Urinary bladder (tissue), 4 donors: ENCODE data around the gene PDE4A. TPM values are rescaled to one million over a fixed set of nuclear protein-coding genes. Genes with fewer than 3 reads are reported as not detected.

Experiments
- DNase-seq: peaks from one replicate; pipeline ENCODE4 v3.0.0-alpha.2; 2015; ENCODE audit errors: extremely low spot score
- H3K27ac ChIP-seq: one replicate; pipeline ENCODE4 v1.5.1; 2013; ENCODE audit warnings: low read depth, mild to moderate bottlenecking, moderate library complexity
- H3K36me3 ChIP-seq: one replicate; pipeline ENCODE4 v1.6.1; 2013; ENCODE audit warnings: mild to moderate bottlenecking, moderate library complexity; ENCODE audit not compliant: insufficient read depth
- H3K4me1 ChIP-seq: one replicate; pipeline ENCODE4 v1.6.1; 2013; ENCODE audit warnings: mild to moderate bottlenecking, moderate library complexity; ENCODE audit not compliant: insufficient read depth
- H3K4me3 ChIP-seq: one replicate; pipeline ENCODE4 v1.5.1; 2013; ENCODE audit warnings: low read depth, low read length
- WGBS: extraction: QIAGEN DNeasy Blood & Tissue Kit; methylation state at CpG from one replicate; pipeline ENCODE4 v1.1.7; 2013; 5-methylcytosine and 5-hydroxymethylcytosine counted together
- polyA plus RNA-seq: library from polyadenylated mRNA; stranded (reverse); fragments of 200-250 nt; gene quantifications from one replicate; pipeline ENCODE4 v1.2.3, GENCODE V29; 2013
- total RNA-seq: library from RNA; depleted of rRNA; stranded (reverse); fragments of >200 nt; gene quantifications from one replicate; pipeline ENCODE4 v1.2.3, GENCODE V29; 2014
- donor health status: healthy with polysubstance abuse.
- donor health status: healthy.

PDE4A gene
- total and polyA plus RNA-seq, 2 donors, result 5.6 to 18.6 TPM

DNA sequence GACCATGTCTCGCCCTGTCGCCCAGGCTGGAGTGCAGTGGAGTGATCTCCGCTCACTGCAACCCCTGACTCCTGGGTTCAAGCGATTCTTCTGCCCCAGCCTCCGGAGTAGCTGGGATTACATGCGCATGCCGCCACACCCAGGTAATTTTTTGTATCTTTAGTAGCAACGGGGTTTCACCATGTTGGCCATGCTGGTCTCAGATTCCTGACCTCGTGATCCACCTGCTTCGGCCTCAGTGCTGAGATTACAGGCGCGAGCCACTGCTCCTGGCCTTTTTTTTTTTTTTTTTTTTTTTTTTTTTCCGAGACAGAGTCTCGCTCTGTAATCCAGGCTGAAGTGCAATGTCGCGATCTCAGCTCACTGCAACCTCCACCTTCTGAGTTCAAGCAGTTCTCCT, 87.7 kb downstream of the PDE4A start:
- no peak overlapping the region for H3K4me3 ChIP-seq
- no peak overlapping the region for H3K27ac ChIP-seq
- no peaks in the 10 kb centered on the region for H3K4me1 ChIP-seq
- no peak for DNase-seq
- H3K36me3 ChIP-seq, result no peaks in the 10 kb centered on the region
- 87% methylated on average over 16 of the region's 16 CpGs for WGBS

DNA sequence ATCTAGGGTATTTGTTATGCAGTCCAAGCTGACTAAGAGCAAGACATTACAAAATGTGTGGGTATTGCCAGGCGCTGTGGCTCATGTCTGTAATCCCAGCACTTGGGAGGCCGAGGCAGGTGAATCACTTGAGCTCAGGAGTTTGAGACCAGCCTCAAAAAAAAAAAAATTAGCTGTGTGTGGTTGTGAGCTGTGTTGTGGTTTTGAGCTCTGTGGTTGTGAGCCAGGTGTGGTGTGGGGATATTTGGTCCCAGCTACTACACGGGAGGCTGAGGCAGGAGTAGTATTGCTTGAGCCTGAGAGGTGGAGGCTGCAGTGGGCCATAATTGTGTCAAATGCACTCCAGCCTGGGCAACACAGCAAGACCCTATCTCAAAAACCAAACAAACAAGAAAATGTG, 88.4 kb downstream of the PDE4A start:
- Histone ChIP-seq H3K4me3 (no peak overlapping the region), H3K4me1 (no peaks in the 10 kb centered on the region), H3K36me3 (no peaks in the 10 kb centered on the region), H3K27ac (no peak overlapping the region)
- DNase-seq, result no peak
- WGBS, result 88% methylated on average over 3 of the region's 3 CpGs

DNA sequence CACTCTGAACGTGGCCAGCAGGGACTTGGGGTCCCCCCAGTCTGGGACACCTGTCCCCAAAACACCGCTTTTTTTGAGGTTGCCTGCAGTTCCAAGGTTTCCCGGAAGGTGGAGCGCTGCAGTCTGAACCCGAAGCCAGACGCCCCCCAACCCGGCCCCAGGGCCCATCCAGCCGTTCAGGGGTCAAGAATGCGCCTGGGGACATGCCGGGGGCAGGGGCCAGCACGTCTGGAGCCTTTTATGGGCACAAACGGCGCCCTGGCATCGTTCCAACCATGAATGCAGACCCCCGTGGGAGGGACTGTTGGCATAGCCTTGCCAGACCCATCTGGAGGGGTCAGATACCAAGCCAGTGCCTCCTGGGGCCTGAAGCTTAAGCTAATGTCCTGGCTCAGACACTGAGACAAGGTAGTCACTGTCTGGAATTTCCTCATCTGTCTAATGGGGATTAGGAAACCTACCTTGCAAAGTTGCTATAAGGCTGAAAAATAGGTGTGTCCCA, 90.0 kb downstream of the PDE4A start:
- WGBS, result 5% methylated on average over 15 of the region's 15 CpGs
- no peak for DNase-seq
- Histone ChIP-seq H3K27ac (no peak overlapping the region), H3K4me3 (no peak overlapping the region), H3K4me1 (no peaks in the 10 kb centered on the region), H3K36me3 (no peaks in the 10 kb centered on the region)

DNA sequence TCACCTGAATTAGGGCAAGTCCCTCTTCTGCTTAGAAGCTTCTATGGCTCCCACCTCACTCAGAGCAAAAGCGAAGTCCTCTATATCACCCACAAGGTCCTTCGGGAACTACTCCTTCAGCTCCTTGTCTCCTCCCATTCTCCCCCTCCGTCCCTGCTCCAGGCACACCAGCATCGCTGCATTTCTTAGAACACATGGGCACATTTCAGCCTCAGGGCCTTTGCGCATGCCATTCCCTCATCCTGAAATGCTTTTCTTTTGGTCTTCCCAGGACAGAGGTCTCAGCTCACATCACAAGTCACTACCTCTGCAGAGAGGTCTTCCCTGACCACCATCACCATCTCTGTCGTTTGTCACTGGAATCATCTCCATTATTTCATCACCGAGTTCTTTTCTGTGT, 92.9 kb downstream of the PDE4A start:
- no peak for DNase-seq
- Histone ChIP-seq H3K36me3 (no peaks in the 10 kb centered on the region), H3K27ac (no peak overlapping the region), H3K4me3 (no peak overlapping the region), H3K4me1 (peaks cover 2% of the 10 kb centered on the region)
- WGBS, result 82% methylated on average over 7 of the region's 7 CpGs

DNA sequence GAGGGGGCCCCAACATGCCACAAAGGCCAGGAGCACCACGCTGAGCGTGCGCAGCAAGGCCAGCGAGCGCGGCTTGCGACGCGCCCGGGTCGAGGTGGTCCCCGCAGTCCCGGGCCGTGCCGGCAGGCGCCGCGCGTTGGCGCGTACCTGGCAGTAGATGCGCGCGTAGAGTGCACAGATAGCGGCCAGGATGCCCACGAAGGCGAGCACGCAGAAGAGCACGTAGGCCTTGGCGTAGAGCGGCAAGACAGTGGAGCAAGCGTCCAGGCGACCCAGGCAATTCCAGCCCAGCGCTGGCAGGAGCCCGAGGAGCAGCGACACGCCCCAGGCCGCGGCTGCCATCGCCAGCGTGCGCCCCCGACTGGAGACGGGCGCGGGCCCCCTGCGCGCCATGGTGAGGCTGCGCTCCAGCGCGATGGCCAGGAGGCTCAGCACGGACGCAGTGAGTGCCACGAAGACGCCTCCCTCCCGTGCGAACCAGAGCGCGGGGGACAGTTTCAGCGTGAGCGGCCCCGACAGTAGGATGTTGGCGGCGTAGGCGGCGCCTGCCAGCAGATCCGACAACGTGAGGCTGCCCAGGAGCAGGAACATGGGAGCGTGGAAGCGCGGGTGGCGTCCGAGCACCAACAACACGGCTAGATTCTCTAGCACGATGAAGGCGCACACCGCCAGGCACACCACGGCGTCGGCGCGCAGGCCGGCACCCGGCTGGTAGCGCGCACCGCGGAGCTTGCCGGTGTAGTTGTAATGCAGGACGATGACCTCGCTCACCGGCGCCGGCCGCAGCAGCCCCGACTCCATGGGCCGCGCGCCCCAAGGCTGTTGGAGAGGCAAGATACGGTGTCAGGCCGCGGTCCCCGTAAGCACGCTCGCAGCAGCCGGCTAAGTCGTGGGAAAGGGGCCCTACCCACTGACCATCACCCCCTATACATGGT, 94.1 kb downstream of the PDE4A start:
- WGBS, result 13% methylated on average over 107 of the region's 107 CpGs
- DNase-seq, result no peak

DNA sequence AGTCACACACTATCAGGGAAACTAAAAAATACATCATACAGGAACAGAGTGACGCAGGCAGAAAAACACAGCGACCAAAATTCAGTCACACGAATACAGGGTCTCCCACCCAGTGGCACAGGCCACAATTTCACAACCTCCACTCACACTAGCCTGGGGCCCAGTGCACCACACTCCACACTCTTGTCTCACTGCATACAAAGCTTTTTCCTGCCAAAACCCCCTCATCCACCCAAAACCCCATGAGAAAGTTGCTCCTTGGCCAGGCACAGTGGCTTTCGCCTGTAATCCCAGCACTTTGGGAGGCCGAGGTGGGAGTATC, 95.7 kb downstream of the PDE4A start:
- 93% methylated on average over 5 of the region's 5 CpGs for WGBS
- no peak overlapping the region for H3K4me3 ChIP-seq

More for the DNA sequence above, 94.1 kb downstream of the PDE4A start:
- Histone ChIP-seq H3K27ac (no peak overlapping the region), H3K4me1 (peaks cover 2% of the 10 kb centered on the region), H3K4me3 (no peak overlapping the region), H3K36me3 (no peaks in the 10 kb centered on the region)

DNA sequence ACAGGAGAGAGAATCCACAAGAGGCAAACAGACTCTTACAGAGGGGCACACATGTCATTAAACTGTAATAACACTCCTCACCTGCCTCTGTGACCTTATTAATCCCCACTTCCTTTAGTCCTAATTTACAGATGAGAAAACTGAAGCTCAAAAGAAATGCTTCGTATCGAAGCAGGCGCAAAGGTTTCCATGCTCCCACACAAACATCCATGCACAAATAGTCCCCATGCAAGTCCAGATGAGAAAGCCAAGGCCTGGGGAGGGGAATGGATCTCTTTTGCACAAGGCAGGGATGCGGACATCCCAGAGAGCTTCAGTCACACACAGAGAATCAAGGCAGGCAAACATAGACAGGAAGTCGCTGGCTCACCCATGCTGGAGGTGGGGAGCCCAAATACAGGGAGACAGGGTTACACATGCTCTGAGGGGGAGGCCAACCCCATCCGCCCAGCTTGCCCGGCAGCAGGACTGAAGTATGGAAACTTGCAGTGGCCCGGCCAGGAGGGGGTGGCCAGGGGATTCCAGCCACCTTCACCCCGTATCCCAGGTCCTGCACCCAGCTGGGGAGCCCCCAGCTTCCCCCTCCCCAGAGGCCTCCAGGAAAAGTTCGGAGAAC, 96.4 kb downstream of the PDE4A start:
- 38% methylated on average over 10 of the region's 10 CpGs for WGBS
- Histone ChIP-seq H3K27ac (peak overlapping the region; percentile 6), H3K4me3 (peak overlapping the region; percentile 38), H3K36me3 (no peaks in the 10 kb centered on the region), H3K4me1 (peaks cover 2% of the 10 kb centered on the region)
- no peak for DNase-seq

More for the DNA sequence above, 95.7 kb downstream of the PDE4A start:
- no peak overlapping the region for H3K27ac ChIP-seq
- H3K4me1 ChIP-seq, result peaks cover 2% of the 10 kb centered on the region
- no peaks in the 10 kb centered on the region for H3K36me3 ChIP-seq
- DNase-seq, result no peak

DNA sequence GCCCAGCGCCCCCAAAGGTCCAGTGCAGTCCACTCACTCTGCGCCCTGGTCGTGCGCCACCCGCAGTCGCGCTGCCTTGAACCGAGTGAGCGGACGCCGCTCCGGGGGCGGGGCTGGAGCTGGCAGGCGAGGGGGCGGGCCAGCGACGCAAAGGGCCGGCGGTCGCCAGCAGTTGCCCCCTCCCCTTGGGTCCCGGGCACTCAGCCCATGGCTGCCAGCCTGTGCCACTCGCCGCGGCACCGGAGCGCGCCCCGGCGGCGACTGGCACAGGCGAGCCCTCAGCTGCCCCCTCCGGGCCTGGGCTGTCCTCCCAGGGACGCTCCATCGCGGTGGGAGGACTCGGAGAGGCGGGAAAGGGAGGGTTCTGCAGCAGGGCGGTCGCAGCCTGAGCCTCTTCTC, 97.0 kb downstream of the PDE4A start, which contains the start of gene S1PR5:
Gene S1PR5, minus strand, starts transcription at position 87 of the 399 bp plus-strand sequence. CDS start 2,436 bp downstream, outside the sequence.
- H3K4me1 ChIP-seq, result peaks cover 2% of the 10 kb centered on the region
- H3K36me3 ChIP-seq, result no peaks in the 10 kb centered on the region
- no peak for DNase-seq
- peak within 1 kb of the TSS; percentile 30 for H3K27ac ChIP-seq
- WGBS, result under 1% methylated on average over 39 of the region's 39 CpGs
- H3K4me3 ChIP-seq, result peak within 1 kb of the TSS; percentile 38

DNA sequence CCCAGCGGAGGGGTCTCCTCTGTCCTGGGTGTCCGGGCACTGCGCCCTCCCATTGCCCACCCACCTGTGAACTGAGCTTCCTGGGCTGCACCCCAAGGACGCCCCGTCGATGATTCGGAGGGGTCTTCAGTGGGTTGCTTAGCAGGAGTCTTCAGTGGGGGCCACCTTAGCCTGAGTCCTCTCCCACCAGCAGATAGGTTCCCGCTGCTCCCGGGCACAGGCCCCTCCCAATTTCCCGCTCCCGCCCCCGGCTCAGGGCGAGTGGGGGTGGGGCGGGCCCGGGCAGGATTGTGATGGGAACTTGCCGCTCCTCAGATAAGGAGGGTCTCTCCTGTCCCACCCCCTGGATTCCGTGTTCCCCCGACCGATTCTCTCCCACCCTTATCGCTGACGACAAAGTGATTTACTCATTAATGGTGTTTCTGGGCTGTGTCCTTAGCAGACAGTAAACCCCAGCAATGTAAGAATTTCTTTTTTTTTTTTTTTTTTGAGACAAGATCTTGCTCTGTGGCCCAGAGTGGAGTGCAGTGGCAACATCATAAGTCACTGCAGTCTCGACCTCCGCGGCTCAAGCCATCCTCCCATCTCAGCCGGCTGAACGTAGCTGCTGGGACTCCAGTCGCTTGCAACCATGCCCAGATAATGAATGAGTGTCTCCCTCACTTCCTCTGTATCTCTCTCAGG, 97.6 kb downstream of the PDE4A start:
- Histone ChIP-seq H3K4me3 (peak overlapping the region; percentile 38), H3K36me3 (no peaks in the 10 kb centered on the region), H3K27ac (peak overlapping the region; percentile 30), H3K4me1 (peaks cover 2% of the 10 kb centered on the region)
- 1% methylated on average over 27 of the region's 27 CpGs for WGBS
- DNase-seq, result no peak

DNA sequence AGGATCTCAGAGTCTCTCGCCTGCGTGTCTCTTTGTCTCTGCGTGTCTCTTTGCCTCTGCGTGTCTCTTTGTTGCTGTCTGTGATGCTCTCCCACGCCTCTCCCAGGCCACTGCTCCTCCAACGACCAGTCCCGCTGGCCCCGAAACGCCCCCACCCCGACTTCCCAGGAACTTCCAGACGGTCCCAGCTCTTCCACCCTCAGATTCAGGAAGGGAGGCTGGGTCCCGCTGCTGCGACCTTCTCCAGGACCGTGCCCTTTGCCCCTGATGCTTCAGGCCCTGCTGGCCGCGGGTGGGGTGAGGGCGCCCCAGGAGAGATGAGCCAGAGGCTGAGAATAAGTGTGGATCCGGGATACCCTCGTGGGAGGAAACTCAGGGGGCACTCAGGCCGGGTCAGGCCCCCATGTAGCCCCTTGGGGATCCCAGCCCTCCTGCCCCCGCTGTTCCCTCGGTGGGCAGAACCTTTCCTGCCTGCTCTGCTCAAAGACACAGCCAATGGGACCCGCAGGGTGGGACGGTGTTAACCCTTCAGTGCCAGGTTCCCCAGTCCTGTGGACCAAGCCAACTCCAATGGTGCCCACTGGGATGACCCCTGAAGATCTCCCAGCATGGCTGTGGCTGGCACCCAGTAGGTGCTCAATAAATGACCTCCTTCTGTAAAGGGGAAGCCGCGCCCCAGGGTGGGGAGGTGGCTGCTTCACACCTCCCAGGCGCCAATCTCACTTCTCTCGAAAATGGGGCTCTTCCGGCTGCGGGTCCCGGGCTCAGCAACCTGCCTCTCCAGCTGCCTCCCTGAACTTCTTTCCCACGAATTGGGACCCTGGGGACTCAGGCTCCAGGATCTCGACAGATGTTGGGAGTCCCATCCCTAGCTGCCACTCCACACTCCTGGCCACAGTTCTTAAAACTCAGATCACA, 98.4 kb downstream of the PDE4A start:
- no peak overlapping the region for H3K27ac ChIP-seq
- H3K36me3 ChIP-seq, result no peaks in the 10 kb centered on the region
- H3K4me1 ChIP-seq, result peaks cover 2% of the 10 kb centered on the region
- H3K4me3 ChIP-seq, result no peak overlapping the region
- WGBS, result 17% methylated on average over 33 of the region's 33 CpGs
- no peak for DNase-seq
